Fibroblast of skin of left biceps (primary cell): ENCODE results near the gene COASY.

Experiments used
- DNase-seq, 2 experiments: peaks; one replicate each; pipeline ENCODE4 v3.0.0-alpha.2; 2013; ENCODE audit warnings: low read depth in 2 of 2

Gene COASY

DNA sequence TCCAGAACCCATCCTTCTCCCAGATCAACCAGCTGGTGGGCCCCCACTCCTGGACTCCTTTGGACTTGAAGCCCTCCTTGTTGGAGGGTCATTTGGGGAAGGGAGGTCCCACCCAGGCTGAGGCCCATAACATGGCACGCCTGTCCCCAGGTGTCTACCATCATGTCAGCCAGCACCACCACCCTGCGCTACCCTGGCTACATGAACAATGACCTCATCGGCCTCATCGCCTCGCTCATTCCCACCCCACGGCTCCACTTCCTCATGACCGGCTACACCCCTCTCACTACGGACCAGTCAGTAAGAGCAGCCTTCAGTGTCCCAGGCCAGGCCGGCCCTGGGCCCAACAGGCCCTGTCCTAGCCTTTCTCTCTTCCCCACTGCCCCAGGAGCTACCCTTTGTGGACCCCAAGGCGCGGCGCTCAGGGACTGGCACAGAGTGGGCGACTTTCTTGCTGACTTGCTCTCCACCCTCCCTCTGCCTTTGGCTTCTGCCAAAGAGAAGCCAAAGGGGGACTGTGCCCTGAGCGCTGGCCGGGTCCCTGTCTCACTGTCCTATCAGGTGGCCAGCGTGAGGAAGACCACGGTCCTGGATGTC is 51.8 kb downstream of the COASY start:
- no peak for DNase-seq
